HG03469 (cell line): ENCODE results near the gene NEB.
"Not testable (repeated sequence)": the region's sequence is repeated elsewhere in the genome, so short reads cannot be mapped to it uniquely, and the experiment has no call there.

Source experiments
- ATAC-seq: cut with Tn5 transposase; IDR thresholded peaks from one replicate; pipeline ENCODE4 v1.9.1; 2021; ENCODE audit warnings: mild to moderate bottlenecking, moderate library complexity, moderate number of reproducible peaks; ENCODE audit not compliant: unreplicated experiment

The NEB gene

GRCh38 chr2:151619337-151619989 lies 114.8 kb downstream of the NEB start:
- no peak for ATAC-seq

DNA sequence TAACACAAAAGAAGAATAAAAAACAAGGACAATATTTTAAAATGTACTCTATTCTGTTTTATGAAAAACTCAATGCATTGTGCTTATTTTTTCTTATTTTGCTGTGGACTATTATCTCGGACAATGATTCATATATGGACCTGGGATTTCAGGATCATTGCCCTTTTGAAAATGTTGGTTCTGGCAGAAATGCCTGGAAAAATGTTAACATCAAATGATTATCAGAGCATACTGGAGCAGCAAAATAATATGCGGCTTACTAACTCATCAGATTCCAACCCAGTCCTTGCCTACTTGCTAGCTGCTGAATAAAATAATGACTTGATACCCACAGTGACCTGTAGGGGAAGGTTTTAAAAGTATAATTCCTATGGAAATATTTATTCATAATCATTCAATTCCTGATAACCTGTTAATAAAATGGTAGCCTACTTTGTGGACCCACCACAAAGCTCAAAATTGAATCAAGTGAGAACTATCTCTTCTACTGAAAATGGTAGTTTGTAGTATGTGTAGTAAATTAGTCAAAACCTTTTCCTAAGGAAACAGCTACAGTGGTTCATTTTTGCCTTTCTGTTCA lies 117.4 kb downstream of the NEB start:
- ATAC-seq, result no peak

GRCh38 chr2:151614606-151615306 lies 119.5 kb downstream of the NEB start:
- ATAC-seq, result no peak

- no peak for ATAC-seq
These were observed 120.1 kb downstream of the NEB start for GRCh38 chr2:151614159-151614558.

DNA sequence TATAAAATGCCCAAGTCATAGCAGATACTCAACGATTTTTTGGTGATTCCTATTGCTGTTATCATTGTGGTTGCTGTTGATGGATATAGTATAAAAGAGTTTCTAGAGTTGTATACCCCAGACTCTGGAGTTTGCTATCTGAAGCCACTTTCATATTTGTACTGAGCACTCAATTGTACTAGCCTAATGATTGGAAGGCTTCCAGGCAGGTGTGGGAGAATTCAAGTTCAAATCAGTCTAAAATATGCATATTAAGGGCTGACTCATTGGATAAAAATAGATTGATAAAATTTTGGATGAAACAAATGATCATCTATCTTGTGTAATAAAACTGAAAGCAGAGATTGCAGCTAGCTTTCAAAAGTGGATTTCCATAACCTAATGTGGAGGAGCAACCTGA lies 122.9 kb downstream of the NEB start:
- ATAC-seq, result no peak

- ATAC-seq, result no peak
These were observed 124.0 kb downstream of the NEB start for GRCh38 chr2:151610310-151610709.

DNA sequence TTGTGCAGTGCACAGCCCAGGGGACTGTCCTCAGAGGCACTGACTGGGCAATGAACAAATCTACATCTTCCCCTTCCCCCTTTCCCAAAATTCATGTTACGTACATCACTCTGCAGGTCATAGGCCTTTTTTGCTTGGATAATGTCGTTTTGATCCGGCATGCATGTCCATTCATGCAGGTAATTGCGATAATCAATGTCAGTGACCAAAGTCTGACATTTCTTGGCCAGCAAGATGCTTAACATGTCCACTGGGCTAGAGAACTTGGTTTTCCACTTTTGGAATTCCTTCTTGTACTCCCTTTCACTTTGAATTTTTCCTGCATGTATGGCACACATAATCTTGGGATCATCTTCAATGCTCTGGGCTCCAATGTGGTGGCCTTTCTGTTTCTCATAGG lies 124.6 kb downstream of the NEB start:
- no peak for ATAC-seq

DNA sequence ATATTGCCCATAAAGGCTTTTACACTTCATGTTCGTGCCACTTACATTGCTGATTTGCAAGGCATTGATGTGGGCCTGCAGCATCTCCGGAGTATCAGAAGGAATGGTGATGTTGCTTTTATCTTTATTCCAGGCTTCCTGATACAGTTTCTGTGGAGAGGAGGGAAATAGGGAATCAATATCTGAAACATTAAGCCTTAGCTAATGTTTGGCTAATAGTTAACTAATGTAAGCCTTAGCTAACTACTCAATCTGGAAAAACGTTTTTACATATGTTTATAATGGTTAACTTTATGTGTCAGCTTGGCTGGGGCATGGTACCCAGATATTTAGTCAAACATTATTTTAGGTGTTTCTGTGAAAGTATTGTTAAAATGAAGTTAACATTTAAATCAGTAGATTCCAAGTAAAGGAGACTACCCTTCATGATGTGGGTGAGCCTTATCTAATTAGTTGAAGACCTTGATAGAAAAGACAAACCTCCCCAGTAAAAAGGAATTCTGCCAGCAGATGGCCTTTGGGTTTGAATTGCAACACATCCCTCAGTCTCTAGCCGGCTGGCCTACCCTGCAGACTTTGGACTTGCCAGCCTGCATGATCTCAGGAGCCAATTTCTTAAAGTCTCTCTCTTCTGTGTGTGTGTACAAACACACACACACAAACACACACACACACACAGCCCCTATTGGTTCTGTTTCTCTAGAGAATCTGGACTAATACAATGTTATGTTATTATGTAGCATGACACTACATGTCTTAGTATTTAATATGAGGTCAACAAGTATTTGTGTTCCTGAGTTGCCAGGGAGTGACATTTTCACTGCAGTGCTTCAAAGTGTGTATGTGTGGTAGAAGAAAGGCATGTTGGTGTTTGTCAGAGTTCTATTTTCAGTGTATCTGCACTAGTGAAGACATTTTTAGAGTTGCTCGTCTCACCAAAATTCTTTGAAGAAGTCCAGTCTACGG lies 126.5 kb downstream of the NEB start:
- ATAC-seq, result not testable (repeated sequence)

GRCh38 chr2:151603530-151603929 lies 130.7 kb downstream of the NEB start:
- not testable (repeated sequence) for ATAC-seq

- ATAC-seq, result not testable (repeated sequence)
These were observed 131.9 kb downstream of the NEB start for GRCh38 chr2:151602402-151602801.

DNA sequence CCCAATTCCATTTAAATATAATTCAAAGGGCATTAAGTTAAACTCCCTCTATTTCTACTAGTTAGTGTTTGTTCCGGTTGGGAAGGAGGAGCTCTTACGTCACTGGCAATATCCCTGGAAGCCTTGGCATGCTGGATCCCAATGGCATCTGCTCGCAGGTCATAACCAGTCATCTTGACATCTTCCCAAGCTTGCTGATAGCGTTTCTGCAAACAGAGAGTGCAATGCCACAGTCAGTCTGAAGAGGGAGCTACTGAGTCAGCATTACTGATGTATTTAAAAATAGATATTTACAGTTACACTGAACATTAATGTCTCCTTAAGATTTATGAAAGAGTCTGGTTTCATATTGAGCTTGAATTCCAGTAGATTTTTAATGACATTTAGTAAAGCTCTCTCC lies 132.5 kb downstream of the NEB start:
- ATAC-seq, result not testable (repeated sequence)

- ATAC-seq, result not testable (repeated sequence)
These were observed 137.2 kb downstream of the NEB start for GRCh38 chr2:151596903-151597608.

GRCh38 chr2:151591908-151592255 lies 142.4 kb downstream of the NEB start:
- not testable (repeated sequence) for ATAC-seq

DNA sequence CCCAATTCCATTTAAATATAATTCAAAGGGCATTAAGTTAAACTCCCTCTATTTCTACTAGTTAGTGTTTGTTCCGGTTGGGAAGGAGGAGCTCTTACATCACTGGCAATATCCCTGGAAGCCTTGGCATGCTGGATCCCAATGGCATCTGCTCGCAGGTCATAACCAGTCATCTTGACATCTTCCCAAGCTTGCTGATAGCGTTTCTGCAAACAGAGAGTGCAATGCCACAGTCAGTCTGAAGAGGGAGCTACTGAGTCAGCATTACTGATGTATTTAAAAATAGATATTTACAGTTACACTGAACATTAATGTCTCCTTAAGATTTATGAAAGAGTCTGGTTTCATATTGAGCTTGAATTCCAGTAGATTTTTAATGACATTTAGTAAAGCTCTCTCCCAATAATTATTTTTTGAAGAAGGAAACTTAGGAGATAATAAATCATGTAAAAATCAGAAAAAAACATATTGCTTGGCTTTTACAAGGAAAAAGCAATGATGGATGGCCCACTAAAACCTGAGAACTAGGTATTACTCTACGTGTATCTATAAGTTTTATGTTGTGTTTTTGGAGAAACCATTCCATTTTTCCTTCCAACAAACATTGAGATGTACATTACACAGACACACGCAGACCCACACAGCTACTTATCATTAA lies 142.9 kb downstream of the NEB start:
- ATAC-seq, result not testable (repeated sequence)

- not testable (repeated sequence) for ATAC-seq
These were observed 153.0 kb downstream of the NEB start for GRCh38 chr2:151581300-151581699.

DNA sequence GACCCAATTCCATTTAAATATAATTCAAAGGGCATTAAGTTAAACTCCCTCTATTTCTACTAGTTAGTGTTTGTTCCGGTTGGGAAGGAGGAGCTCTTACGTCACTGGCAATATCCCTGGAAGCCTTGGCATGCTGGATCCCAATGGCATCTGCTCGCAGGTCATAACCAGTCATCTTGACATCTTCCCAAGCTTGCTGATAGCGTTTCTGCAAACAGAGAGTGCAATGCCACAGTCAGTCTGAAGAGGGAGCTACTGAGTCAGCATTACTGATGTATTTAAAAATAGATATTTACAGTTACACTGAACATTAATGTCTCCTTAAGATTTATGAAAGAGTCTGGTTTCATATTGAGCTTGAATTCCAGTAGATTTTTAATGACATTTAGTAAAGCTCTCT lies 153.6 kb downstream of the NEB start:
- not testable (repeated sequence) for ATAC-seq

GRCh38 chr2:151577116-151577515 lies 157.2 kb downstream of the NEB start:
- no peak for ATAC-seq

GRCh38 chr2:151576080-151576479 lies 158.2 kb downstream of the NEB start:
- no peak for ATAC-seq

DNA sequence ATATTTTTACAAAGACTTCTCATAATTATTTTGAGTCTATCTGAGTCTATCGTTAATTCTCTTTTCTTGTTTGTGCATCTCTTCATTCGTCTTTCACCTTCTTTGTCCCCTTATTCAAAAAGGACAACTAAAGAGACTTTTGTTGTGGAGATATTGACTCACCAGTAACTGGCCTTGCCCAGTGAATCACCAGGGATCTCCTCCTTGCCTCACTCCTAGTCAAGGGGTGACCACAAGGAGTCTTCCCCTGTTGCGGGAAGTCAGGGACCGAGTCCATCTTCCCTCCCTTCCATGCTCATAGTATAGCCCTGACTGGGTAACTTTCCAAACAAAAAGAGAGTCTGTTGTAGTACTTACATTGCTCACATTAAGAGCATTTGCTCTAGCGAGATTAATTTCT lies 158.9 kb downstream of the NEB start:
- ATAC-seq, result no peak

DNA sequence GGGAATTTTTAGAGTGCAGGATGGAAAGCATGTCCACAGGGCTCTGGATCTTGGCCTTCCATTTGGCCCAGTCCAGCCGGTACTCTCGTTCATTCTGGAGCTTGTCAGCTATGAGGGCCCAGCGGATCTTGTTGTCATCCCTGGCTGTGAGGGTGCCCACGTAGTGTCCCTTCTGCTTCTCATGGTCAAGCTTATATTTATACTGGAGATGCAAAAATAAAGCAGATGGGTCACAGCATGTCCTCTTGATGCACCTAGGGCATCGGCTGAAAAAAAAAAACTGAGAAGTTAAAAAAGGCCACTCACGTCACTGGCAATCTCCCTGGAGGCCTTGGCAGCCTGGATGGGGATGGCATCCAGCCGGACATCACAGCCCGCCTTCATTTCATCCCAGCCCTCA lies 164.1 kb downstream of the NEB start:
- no peak for ATAC-seq
